ENCODE data around the gene WDR1.

WDR1 gene

DNA sequence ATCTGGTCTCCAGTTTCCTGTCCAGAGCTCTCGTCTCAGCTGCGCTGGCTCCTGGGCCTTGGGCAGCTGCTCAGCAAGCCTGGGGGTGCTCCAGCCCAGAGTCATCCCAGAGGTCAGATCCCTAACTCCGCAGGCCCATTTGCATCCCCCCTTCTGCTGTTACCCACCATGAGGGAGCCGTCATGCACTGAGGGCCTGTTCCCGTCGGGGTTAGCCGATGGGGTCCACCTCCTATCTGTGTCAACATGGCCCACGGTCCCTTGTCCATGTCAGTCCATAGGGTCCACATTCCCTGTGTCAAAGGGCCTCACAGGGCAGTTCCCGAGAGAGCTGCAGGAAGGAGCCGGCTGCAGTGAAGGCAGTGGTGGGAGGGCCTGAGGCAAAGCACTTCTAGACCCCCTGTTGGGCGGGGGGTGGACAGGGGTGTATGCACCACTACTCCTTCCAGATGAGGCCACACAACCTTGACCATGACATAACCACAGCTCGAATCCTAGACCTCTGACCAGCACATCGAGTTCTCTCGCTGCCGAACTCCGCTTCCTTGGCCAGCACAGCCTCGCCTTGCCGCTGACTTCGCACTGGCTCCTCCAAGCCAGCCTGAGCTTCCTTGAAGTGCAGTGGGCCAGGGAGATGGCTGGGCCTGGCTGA is 24.9 kb downstream of the WDR1 start:
- H3K4me1 ChIP-seq (ENCODE audit: control insufficient read depth, insufficient read depth, low read length), result peaks cover 20% of the 10 kb centered on the region
- no peaks in the 10 kb centered on the region for H3K27me3 ChIP-seq (ENCODE audit: control insufficient read depth, insufficient read depth, low read length, poor library complexity, severe bottlenecking)
- H3K4me3 ChIP-seq (ENCODE audit: insufficient read depth, low read depth, low read length), result no peak overlapping the region
- no peaks in the 10 kb centered on the region for H3K9me3 ChIP-seq (ENCODE audit: control insufficient read depth, low read length)
- WGBS, 2 experiments, result 95 to 98% methylated on average over 19 of the region's 19 CpGs
- no peak overlapping the region for H3K27ac ChIP-seq (ENCODE audit: insufficient read depth, low read depth, low read length, poor library complexity, severe bottlenecking)
- peaks cover 26% of the 10 kb centered on the region for H3K36me3 ChIP-seq (ENCODE audit: control insufficient read depth, insufficient read depth, low read length)

DNA sequence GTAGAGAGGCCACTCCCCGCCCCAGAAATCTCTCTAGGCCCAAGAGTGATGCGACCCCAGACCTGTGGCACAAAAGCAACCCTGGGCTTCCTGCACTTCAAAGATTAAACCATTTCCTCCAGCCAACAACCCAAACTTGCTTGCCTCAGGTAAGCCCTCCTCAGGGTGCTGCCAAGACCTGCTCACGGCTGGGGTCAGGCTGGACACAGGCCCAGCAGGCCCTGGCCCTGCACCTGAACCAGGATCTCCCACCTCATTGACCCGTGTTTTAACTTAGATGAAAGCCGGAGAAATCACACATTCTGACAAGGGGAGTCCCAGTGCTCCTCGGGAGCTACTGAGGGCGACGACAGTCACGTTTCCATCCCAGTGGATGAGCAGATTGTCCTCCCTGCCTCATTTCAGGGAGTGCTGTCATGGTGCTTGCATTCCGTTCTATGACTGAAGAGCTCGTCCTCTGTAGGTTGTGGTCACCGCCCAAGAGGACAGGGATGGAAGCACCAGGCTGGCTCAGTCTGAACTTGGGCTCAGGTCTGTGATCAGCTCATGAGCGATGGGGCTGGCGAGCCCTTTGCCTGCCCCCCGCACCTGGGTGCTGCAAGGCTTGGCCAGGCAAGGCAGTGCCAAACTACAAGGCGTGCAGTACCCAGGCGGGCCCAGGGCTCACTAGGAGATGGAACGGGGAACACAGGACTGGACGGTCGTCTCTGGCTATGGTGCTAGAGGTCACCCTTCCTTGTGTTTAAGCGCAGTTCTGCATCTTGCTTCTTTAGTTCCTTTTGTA is 25.9 kb downstream of the WDR1 start:
- Histone ChIP-seq H3K9me3 (ENCODE audit: control insufficient read depth, low read length) (no peaks in the 10 kb centered on the region), H3K4me3 (ENCODE audit: insufficient read depth, low read depth, low read length) (no peak overlapping the region), H3K4me1 (ENCODE audit: control insufficient read depth, insufficient read depth, low read length) (peaks cover 20% of the 10 kb centered on the region), H3K27me3 (ENCODE audit: control insufficient read depth, insufficient read depth, low read length, poor library complexity, severe bottlenecking) (no peaks in the 10 kb centered on the region), H3K36me3 (ENCODE audit: control insufficient read depth, insufficient read depth, low read length) (peaks cover 34% of the 10 kb centered on the region), H3K27ac (ENCODE audit: insufficient read depth, low read depth, low read length, poor library complexity, severe bottlenecking) (no peak overlapping the region)
- WGBS, 2 experiments, result 94% methylated on average over 21 of the region's 21 CpGs

DNA sequence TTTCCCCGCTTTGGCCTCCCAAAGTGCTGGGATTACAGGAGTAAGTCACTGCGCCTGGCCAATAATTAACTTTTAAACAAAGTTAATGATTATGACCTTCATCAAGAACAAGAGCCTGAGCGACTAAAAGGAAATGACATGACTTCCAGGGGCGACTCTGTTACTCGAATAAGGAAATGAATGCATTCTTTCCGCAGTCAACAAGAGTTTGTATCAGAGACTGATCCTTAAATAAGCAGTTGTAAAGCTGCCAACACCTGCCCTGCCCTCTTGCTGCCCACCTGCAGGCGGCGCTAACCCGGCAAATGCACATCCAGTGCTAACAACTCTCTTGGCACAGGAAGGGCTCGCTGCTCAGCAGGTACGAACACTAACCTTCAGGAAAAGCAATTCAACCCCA is 27.3 kb downstream of the WDR1 start:
- H3K27ac ChIP-seq (ENCODE audit: insufficient read depth, low read depth, low read length, poor library complexity, severe bottlenecking), result no peak overlapping the region
- WGBS, 2 experiments, result 95 to 96% methylated on average over 11 of the region's 11 CpGs
- no peak overlapping the region for H3K4me3 ChIP-seq (ENCODE audit: insufficient read depth, low read depth, low read length)
- peaks cover 20% of the 10 kb centered on the region for H3K4me1 ChIP-seq (ENCODE audit: control insufficient read depth, insufficient read depth, low read length)
- peaks cover 29% of the 10 kb centered on the region for H3K36me3 ChIP-seq (ENCODE audit: control insufficient read depth, insufficient read depth, low read length)
- no peaks in the 10 kb centered on the region for H3K9me3 ChIP-seq (ENCODE audit: control insufficient read depth, low read length)
- no peaks in the 10 kb centered on the region for H3K27me3 ChIP-seq (ENCODE audit: control insufficient read depth, insufficient read depth, low read length, poor library complexity, severe bottlenecking)

DNA sequence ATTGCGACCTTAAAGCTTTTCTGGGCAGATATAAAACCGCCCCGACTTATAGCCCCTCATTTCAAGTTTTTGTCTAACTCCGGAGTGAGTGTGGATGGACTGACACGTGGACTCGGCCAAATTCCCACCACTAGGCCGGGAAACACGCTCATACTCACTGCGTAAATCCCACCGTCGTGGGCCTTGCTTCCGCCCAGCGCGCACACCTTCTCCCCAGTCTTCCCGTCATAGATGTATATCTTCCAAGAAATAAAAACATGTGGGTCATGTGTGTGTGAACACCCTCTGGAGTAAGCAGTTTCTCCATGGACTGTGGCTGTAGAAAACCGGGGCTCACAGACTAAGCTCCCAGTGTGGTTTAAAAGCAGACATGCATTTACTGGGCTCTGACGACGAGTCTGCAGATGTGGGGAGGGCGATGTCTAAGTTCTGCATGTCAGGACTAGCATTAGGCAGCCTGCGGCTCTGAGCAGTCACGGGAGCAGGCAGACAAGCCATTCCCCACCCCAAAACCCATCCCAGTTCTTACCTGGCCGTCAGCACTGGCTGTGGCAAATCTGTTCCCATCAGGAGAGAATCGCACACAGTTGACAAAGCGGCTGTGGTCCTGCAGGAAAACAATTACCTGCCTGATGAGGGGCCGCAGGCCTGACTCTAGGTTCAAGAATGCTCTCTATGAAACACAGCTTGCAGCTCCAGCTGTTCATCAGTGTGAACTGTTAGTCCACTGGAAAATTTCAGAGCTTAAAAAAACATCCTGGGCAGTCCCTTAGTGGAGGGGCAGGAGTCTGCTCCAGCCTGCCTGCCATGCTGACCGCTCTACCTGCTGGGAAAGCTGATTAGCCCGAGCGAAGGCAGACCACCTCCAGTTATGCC is 28.2 kb downstream of the WDR1 start:
- Histone ChIP-seq H3K36me3 (ENCODE audit: control insufficient read depth, insufficient read depth, low read length) (peaks cover 38% of the 10 kb centered on the region), H3K4me1 (ENCODE audit: control insufficient read depth, insufficient read depth, low read length) (peaks cover 18% of the 10 kb centered on the region), H3K27ac (ENCODE audit: insufficient read depth, low read depth, low read length, poor library complexity, severe bottlenecking) (no peak overlapping the region), H3K27me3 (ENCODE audit: control insufficient read depth, insufficient read depth, low read length, poor library complexity, severe bottlenecking) (no peaks in the 10 kb centered on the region), H3K4me3 (ENCODE audit: insufficient read depth, low read depth, low read length) (no peak overlapping the region), H3K9me3 (ENCODE audit: control insufficient read depth, low read length) (no peaks in the 10 kb centered on the region)
- WGBS, 2 experiments, result 90 to 93% methylated on average over 27 to 28 of the region's 28 CpGs

- no peaks in the 10 kb centered on the region for H3K27me3 ChIP-seq (ENCODE audit: control insufficient read depth, insufficient read depth, low read length, poor library complexity, severe bottlenecking)
- 95 to 96% methylated on average over 12 of the region's 12 CpGs for WGBS, 2 experiments
- H3K9me3 ChIP-seq (ENCODE audit: control insufficient read depth, low read length), result no peaks in the 10 kb centered on the region
- peaks cover 7% of the 10 kb centered on the region for H3K4me1 ChIP-seq (ENCODE audit: control insufficient read depth, insufficient read depth, low read length)
- H3K36me3 ChIP-seq (ENCODE audit: control insufficient read depth, insufficient read depth, low read length), result peaks cover 49% of the 10 kb centered on the region
- H3K4me3 ChIP-seq (ENCODE audit: insufficient read depth, low read depth, low read length), result no peak overlapping the region
- no peak overlapping the region for H3K27ac ChIP-seq (ENCODE audit: insufficient read depth, low read depth, low read length, poor library complexity, severe bottlenecking)
These were observed 29.3 kb downstream of the WDR1 start for GRCh38 chr4:10087152-10087791.

GRCh38 chr4:10086506-10087120 is 30.0 kb downstream of the WDR1 start:
- Histone ChIP-seq H3K36me3 (ENCODE audit: control insufficient read depth, insufficient read depth, low read length) (peaks cover 54% of the 10 kb centered on the region), H3K27ac (ENCODE audit: insufficient read depth, low read depth, low read length, poor library complexity, severe bottlenecking) (no peak overlapping the region), H3K4me1 (ENCODE audit: control insufficient read depth, insufficient read depth, low read length) (peaks cover under 1% of the 10 kb centered on the region), H3K9me3 (ENCODE audit: control insufficient read depth, low read length) (no peaks in the 10 kb centered on the region), H3K4me3 (ENCODE audit: insufficient read depth, low read depth, low read length) (no peak overlapping the region), H3K27me3 (ENCODE audit: control insufficient read depth, insufficient read depth, low read length, poor library complexity, severe bottlenecking) (no peaks in the 10 kb centered on the region)
- WGBS, 2 experiments, result 96% methylated on average over 13 of the region's 13 CpGs

DNA sequence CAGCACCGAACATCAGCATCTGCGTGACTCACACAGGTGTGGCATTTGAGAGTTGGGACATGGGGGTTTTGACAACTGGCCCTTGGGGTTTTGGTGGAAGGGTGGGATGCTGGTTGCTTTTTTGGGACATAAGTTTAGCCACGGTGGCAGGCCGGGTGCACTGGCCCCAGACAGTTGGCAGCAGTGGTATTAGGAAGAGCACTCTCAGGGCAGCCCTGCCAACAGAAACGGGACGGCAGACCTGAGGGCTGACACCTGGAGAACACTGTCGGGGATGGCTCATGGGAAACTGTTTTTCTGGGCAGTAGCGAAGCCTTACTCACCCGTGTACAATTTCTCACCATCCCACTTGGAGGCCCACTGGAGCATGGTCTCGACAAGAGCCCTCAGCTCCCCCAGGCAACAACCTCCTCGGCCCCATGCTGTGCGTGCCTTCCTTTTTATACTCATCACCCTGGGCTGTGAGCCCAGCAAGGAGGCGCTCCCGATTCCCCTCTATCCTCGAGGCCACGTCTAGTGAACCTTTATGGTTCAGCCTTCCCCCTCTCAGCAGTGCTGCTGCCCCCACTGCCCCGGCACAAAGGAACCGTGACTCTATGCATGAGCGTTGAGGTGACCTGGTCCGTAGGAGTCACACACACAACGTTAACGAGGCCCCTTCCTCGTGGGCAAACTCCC is 30.6 kb downstream of the WDR1 start:
- Histone ChIP-seq H3K4me3 (ENCODE audit: insufficient read depth, low read depth, low read length) (no peak overlapping the region), H3K36me3 (ENCODE audit: control insufficient read depth, insufficient read depth, low read length) (peaks cover 58% of the 10 kb centered on the region), H3K4me1 (ENCODE audit: control insufficient read depth, insufficient read depth, low read length) (no peaks in the 10 kb centered on the region), H3K27ac (ENCODE audit: insufficient read depth, low read depth, low read length, poor library complexity, severe bottlenecking) (no peak overlapping the region), H3K27me3 (ENCODE audit: control insufficient read depth, insufficient read depth, low read length, poor library complexity, severe bottlenecking) (no peaks in the 10 kb centered on the region), H3K9me3 (ENCODE audit: control insufficient read depth, low read length) (no peaks in the 10 kb centered on the region)
- WGBS, 2 experiments, result 92 to 93% methylated on average over 23 of the region's 23 CpGs

DNA sequence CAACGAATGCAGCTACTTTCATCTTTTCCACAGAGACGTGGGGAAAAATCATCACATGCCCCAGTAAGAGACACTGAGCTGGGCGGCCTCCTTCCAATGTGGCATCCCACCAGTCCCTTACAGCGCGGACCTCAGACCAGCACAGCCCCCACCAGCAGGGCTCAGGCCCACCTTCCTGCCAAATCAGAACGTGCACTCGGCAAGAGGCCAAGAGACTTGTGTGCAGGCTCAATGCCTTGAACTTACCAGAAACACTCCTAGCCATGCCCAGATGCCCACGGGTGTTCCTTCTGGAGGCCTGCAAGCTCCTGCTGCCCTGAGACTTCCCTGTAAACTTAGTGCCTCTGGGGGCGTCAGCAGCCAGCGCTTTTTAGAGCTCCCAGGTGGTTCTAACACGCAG is 31.2 kb downstream of the WDR1 start:
- Histone ChIP-seq H3K4me3 (ENCODE audit: insufficient read depth, low read depth, low read length) (no peak overlapping the region), H3K36me3 (ENCODE audit: control insufficient read depth, insufficient read depth, low read length) (peaks cover 64% of the 10 kb centered on the region), H3K4me1 (ENCODE audit: control insufficient read depth, insufficient read depth, low read length) (no peaks in the 10 kb centered on the region), H3K27me3 (ENCODE audit: control insufficient read depth, insufficient read depth, low read length, poor library complexity, severe bottlenecking) (no peaks in the 10 kb centered on the region), H3K27ac (ENCODE audit: insufficient read depth, low read depth, low read length, poor library complexity, severe bottlenecking) (no peak overlapping the region), H3K9me3 (ENCODE audit: control insufficient read depth, low read length) (no peaks in the 10 kb centered on the region)
- WGBS, 2 experiments, result 93 to 97% methylated on average over 11 of the region's 11 CpGs

DNA sequence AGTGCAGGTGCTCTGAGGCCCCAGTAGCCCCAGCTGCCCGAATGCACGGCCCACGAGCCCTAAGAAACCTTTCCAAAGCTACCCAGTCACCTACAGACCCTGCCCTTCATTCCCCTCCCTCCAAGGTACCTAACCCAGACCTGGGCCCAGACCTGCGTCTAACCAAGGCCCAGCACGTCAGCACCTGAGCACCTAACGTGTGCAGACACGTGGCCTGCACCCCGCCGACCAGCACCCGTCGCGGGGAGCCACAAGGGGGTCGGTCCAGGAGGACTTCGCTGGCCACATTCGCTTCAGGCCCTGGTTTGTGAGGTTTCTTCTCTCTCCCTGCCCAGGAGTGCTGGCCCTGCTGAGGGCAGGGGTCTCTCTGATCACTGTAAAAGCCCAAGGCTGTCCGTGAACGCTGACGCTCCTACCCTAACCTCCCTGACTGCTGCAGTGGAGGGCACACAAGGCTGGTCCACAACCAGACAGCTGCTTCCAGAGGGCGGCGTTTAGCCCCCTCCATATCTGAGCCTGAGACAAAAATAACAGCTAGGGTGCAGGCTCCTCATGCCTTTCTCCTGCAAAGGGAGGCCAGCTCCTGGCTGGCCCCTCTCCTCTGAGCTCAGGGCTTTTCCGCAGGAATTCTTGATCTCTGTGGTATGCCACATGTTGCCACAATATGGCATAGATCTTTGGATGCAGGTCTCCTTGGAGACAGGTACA is 31.8 kb downstream of the WDR1 start:
- Histone ChIP-seq H3K27ac (ENCODE audit: insufficient read depth, low read depth, low read length, poor library complexity, severe bottlenecking) (no peak overlapping the region), H3K9me3 (ENCODE audit: control insufficient read depth, low read length) (no peaks in the 10 kb centered on the region), H3K4me1 (ENCODE audit: control insufficient read depth, insufficient read depth, low read length) (no peaks in the 10 kb centered on the region), H3K27me3 (ENCODE audit: control insufficient read depth, insufficient read depth, low read length, poor library complexity, severe bottlenecking) (no peaks in the 10 kb centered on the region), H3K4me3 (ENCODE audit: insufficient read depth, low read depth, low read length) (no peak overlapping the region), H3K36me3 (ENCODE audit: control insufficient read depth, insufficient read depth, low read length) (peaks cover 66% of the 10 kb centered on the region)
- WGBS, 2 experiments, result 93 to 94% methylated on average over 21 of the region's 21 CpGs

Measured in ectodermal cell (in vitro differentiated cells).